GM12801 (cell line): Measurements from ENCODE around the gene NGB.

Experiments used
- CTCF ChIP-seq: IDR thresholded peaks from one replicate; pipeline ENCODE4 v1.5.1; 2011; ENCODE audit warnings: control low read depth; ENCODE audit not compliant: insufficient read length; ENCODE audit errors: extremely low read depth

The NGB gene, protein sequence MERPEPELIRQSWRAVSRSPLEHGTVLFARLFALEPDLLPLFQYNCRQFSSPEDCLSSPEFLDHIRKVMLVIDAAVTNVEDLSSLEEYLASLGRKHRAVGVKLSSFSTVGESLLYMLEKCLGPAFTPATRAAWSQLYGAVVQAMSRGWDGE

DNA sequence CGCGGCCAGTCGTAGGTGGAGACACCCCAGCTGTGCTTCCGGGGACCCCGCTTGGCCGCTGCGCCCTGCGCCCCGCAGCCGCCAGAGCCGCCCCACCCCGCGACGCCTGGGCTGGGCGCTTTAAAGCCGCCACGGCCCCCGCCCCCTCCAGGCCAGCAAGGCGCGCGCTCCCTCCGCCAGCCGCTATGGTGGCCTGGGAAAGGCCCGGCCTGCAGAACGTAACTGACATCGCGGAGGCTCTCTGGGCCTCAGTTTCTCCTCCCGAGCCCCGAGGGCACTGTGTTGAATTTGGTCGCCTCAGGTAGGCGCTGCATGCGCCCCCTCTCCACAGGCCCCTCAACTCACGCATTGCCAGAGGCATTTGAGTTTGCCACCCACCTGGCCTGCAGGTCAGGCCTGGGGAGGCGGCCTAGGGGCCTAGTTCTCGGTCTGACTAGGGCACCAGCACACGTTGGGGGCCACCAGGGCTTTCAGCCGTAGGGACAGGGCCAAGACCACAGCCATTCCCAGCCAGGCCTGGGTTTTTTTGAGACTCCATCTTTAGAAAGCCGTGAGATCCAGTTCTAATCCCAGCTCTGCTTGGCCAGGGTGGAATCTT lies at the start of gene NGB:
NGB (minus strand) TSS at position 94 of the 598 bp plus-strand sequence. CDS start 269 bp downstream, outside the sequence.
- TF ChIP-seq CTCF, result no peak

GRCh38 chr14:77320238-77320935 lies 49.4 kb upstream of the NGB start, which contains the start of gene POMT2:
TSS of gene POMT2 (minus strand) at chr14:77320883. CDS start at chr14:77320681, 202 bp downstream.
- TF ChIP-seq CTCF, result no peak

DNA sequence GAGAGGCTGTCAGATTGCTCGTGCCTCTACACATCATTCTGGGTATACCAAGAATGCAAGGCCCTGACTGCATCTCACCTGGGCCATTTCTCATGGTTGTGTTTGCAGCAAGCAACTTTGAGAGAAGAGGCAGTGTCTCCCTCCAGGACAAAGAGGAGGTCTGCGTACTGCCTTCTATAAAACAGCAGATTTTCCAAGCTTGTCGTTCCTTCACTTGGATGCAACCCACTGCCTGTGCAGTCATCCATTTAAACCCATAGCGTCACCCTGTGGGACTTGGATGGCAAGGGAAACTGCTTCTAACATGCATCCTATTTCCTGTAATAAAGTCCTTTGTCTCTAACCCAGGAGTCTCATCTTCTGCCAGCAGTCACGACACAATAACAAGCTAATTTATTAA lies 48.4 kb upstream of the NGB start:
- no peak for TF ChIP-seq CTCF

DNA sequence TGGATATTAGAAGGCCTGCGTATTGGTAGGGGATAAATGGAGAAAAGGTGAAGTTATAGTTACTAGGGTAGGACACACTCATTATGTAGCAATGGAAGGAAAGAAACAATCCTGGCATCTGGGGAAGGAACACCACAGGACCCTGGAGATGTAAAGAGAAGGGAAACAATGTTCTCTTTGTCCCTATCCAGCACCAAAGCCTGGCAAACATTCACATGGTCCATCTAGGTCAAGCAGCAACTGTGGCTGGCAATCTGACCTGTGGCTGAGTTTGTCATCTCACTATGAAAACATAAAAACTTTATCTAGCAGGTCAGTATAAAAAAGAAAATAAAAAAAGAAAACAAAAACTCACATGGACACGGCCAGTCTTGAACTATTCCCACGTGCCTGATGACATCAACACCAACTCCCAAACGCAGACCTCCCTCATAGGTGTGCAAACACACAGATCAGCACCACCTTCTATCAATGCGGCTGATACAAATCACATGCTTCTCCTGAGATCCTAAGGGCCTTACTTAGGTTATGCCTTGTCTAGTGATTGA lies 47.1 kb upstream of the NGB start:
- TF ChIP-seq CTCF, result no peak

DNA sequence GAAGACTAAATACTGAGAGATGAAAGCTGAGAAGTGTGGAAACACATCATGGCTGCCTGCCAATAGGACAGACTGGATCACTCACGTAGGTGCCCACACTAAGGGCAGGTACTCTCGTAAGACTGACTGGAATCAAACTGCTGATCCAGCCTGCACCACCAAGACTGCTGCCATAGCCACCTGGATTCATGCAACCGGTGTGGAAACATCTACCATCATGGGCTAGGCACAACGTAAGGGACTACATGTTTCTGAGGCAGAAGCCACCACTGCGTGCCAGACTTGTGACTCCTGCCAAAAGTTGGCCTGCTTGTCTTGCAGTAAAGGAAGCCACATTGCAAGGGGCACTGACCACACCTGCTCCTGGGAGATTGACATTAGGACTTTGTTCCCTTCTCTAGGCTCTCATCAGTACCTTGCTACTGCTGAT lies 45.9 kb upstream of the NGB start:
- TF ChIP-seq CTCF, result no peak

DNA sequence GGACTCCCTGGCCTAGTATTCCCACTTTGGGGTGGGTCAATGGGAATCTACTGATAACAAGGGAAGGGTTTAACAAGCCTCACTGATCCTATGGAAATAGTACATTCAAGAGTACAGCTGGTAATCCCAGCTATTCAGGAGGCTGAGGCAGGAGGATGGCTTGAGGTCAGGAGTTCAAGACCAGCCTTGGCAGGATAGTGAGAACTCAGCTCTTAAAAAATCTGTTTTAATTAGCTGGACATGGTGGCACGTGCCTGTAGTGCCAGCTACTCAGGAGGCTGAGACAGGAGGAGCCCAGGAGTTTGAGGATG lies 45.1 kb upstream of the NGB start:
- TF ChIP-seq CTCF, result no peak

- TF ChIP-seq CTCF, result no peak
These were observed 43.8 kb upstream of the NGB start for GRCh38 chr14:77314539-77315457.
